Islet precursor cell (in vitro differentiated cells): ENCODE data around the gene AKR7A3.

Experiments
- DNase-seq: peaks from one replicate; pipeline ENCODE4 v3.0.0-alpha.2; 2018

Gene AKR7A3

GRCh38 chr1:19288324-19289241 is at the start of gene AKR7A3:
TSS of gene AKR7A3 (minus strand) at chr1:19288770. CDS start at chr1:19288709, 61 bp downstream.
- DNase-seq = peak; percentile 74

GRCh38 chr1:19338323-19338762 is 49.8 kb upstream of the AKR7A3 start:
- peak; percentile 95 for DNase-seq

- peak; percentile 68 for DNase-seq
Measured at GRCh38 chr1:19337289-19337688, 48.7 kb upstream of the AKR7A3 start.

GRCh38 chr1:19336543-19336942 is 48.0 kb upstream of the AKR7A3 start:
- DNase-seq = peak; percentile 85

GRCh38 chr1:19333587-19334354 is 45.2 kb upstream of the AKR7A3 start:
- DNase-seq = no peak

- DNase-seq = no peak
Measured at GRCh38 chr1:19332832-19333231, 44.3 kb upstream of the AKR7A3 start.

GRCh38 chr1:19331262-19331878 is 42.8 kb upstream of the AKR7A3 start:
- no peak for DNase-seq

GRCh38 chr1:19330449-19331135 is 42.0 kb upstream of the AKR7A3 start:
- no peak for DNase-seq

GRCh38 chr1:19329611-19330010 is 41.0 kb upstream of the AKR7A3 start:
- no peak for DNase-seq

- no peak for DNase-seq
Measured at GRCh38 chr1:19329188-19329587, 40.6 kb upstream of the AKR7A3 start.

- no peak for DNase-seq
Measured at GRCh38 chr1:19328486-19328885, 39.9 kb upstream of the AKR7A3 start.

GRCh38 chr1:19327736-19328135 is 39.2 kb upstream of the AKR7A3 start:
- DNase-seq = no peak

GRCh38 chr1:19327301-19327700 is 38.7 kb upstream of the AKR7A3 start:
- peak; percentile 37 for DNase-seq

GRCh38 chr1:19326748-19327065 is 38.1 kb upstream of the AKR7A3 start:
- no peak for DNase-seq

GRCh38 chr1:19325958-19326747 is 37.6 kb upstream of the AKR7A3 start:
- DNase-seq = peak; percentile 57

- peak; percentile 70 for DNase-seq
Measured at GRCh38 chr1:19325368-19325957, 36.9 kb upstream of the AKR7A3 start.

GRCh38 chr1:19324665-19324990 is 36.1 kb upstream of the AKR7A3 start:
- DNase-seq = peak; percentile 45

GRCh38 chr1:19323987-19324664 is 35.6 kb upstream of the AKR7A3 start:
- DNase-seq = no peak

GRCh38 chr1:19322481-19322880 is 33.9 kb upstream of the AKR7A3 start:
- DNase-seq = no peak

- DNase-seq = no peak
Measured at GRCh38 chr1:19321071-19321470, 32.5 kb upstream of the AKR7A3 start.

- DNase-seq = no peak
Measured at GRCh38 chr1:19319196-19319595, 30.6 kb upstream of the AKR7A3 start.
